HG03442 (cell line): ENCODE results near the gene SMIM20.
"Not testable (repeated sequence)": the region's sequence is repeated elsewhere in the genome, so short reads cannot be mapped to it uniquely, and the experiment has no call there.

Experiments used
- ATAC-seq: cut with Tn5 transposase; IDR thresholded peaks from one replicate; pipeline ENCODE4 v1.9.1; 2021; ENCODE audit warnings: mild to moderate bottlenecking, moderate library complexity; ENCODE audit not compliant: unreplicated experiment

SMIM20 gene

GRCh38 chr4:25890571-25891485 lies 23.2 kb upstream of the SMIM20 start:
- ATAC-seq, result no peak

GRCh38 chr4:25892796-25893195 lies 21.2 kb upstream of the SMIM20 start:
- no peak for ATAC-seq

GRCh38 chr4:25896776-25897539 lies 17.1 kb upstream of the SMIM20 start:
- ATAC-seq, result no peak

GRCh38 chr4:25900310-25900709 lies 13.7 kb upstream of the SMIM20 start:
- no peak for ATAC-seq

- ATAC-seq, result no peak
These were observed 13.0 kb upstream of the SMIM20 start for GRCh38 chr4:25901030-25901430.

GRCh38 chr4:25903900-25904747 lies 9.9 kb upstream of the SMIM20 start:
- ATAC-seq, result no peak

- no peak for ATAC-seq
These were observed 9.3 kb upstream of the SMIM20 start for GRCh38 chr4:25904748-25905082.

GRCh38 chr4:25905371-25905770 lies 8.6 kb upstream of the SMIM20 start:
- ATAC-seq, result no peak

- ATAC-seq, result not testable (repeated sequence)
These were observed 7.9 kb upstream of the SMIM20 start for GRCh38 chr4:25906113-25906512.

- ATAC-seq, result no peak
These were observed 5.5 kb upstream of the SMIM20 start for GRCh38 chr4:25908491-25908901.

GRCh38 chr4:25911356-25911755 lies 2.7 kb upstream of the SMIM20 start:
- ATAC-seq, result no peak

- peak; percentile 26 for ATAC-seq
These were observed 767 bp upstream of the SMIM20 start for GRCh38 chr4:25913056-25913850.

GRCh38 chr4:25914670-25915352 lies 791 bp downstream of the SMIM20 start:
- ATAC-seq, result no peak

GRCh38 chr4:25915353-25915705 lies 1.3 kb downstream of the SMIM20 start:
- no peak for ATAC-seq

GRCh38 chr4:25916870-25917269 lies 2.9 kb downstream of the SMIM20 start:
- ATAC-seq, result no peak

GRCh38 chr4:25919676-25920075 lies 5.7 kb downstream of the SMIM20 start:
- no peak for ATAC-seq

GRCh38 chr4:25921922-25922321 lies 7.9 kb downstream of the SMIM20 start:
- ATAC-seq, result no peak

GRCh38 chr4:25922812-25923369 lies 8.9 kb downstream of the SMIM20 start:
- no peak for ATAC-seq

GRCh38 chr4:25923745-25924144 lies 9.7 kb downstream of the SMIM20 start:
- no peak for ATAC-seq
